ENCODE results near the gene C6orf15.

GRCh38 chr6:31161216-31162126, 49.1 kb upstream of the C6orf15 start:
- no peak for TF ChIP-seq KDM5A (IDR thresholded peaks at IDR 0.05; ENCODE audit: low read length)
- TF ChIP-seq EZH2 (IDR thresholded peaks at IDR 0.05; ENCODE audit: low read depth, low read length, severe bottlenecking) = no peak
- no peak for TF ChIP-seq MAX (IDR thresholded peaks at IDR 0.05)

All from H1 (cell line).